Body of pancreas (tissue), 4 donors: ENCODE measurements around the gene SLC25A4. TPM values are rescaled to one million over a fixed set of nuclear protein-coding genes. Genes with fewer than 3 reads are reported as not detected.

Experiments used
- ATAC-seq: fragments of 150-250 bp; one replicate; pipeline ENCODE4 v1.9.1; 2016
- DNase-seq, 4 donors: peaks; one replicate each; pipeline ENCODE4 v3.0.0-alpha.2; 2019
- H3K27ac ChIP-seq, 4 donors: fragments of 200-600 bp; sonication (generic); 1 replicate in 3 of 4; 2 replicates in 1 of 4; pipeline versions ENCODE4 v1.5.1 to v1.6.1; 2016 to 2019; ENCODE audit warnings: mild to moderate bottlenecking in 1 of 4, mixed read lengths in 1 of 4, moderate library complexity in 1 of 4
- H3K27me3 ChIP-seq, 2 donors: fragments of 200-600 bp; sonication (generic); one replicate each; pipeline ENCODE4 v1.6.0; 2016; ENCODE audit warnings: mild to moderate bottlenecking in 1 of 2
- H3K36me3 ChIP-seq, 2 donors: fragments of 200-600 bp; sonication (generic); replicated peaks in 1 of 2; 2 replicates each; pipeline ENCODE4 v1.5.1; 2016; ENCODE audit warnings: low read depth in 2 of 2; ENCODE audit not compliant: insufficient read depth in 1 of 2
- H3K4me1 ChIP-seq: fragments of 200-600 bp; sonication (generic); one replicate; pipeline ENCODE4 v1.6.0; 2016
- H3K4me3 ChIP-seq, 2 donors: fragments of 200-600 bp; sonication (generic); 1 replicate in 1 of 2; 2 replicates in 1 of 2; pipeline ENCODE4 v1.5.1; 2016 to 2019
- H3K9me3 ChIP-seq, 3 donors: fragments of 200-600 bp; sonication (generic); 1 replicate in 2 of 3; 2 replicates in 1 of 3; pipeline ENCODE4 v1.5.1; 2016
- POLR2A ChIP-seq, 3 donors: fragments of 450-650 bp; IDR thresholded peaks; one replicate each; pipeline ENCODE4 v1.6.1; 2016; ENCODE audit warnings: antibody characterized with exemption in 3 of 3, mild to moderate bottlenecking in 2 of 3
- WGBS, 2 donors: methylation state at CpG; one replicate each; pipeline ENCODE4 v1.1.5; 2017; 5-methylcytosine and 5-hydroxymethylcytosine counted together
- intact Hi-C: fragments of 100-400 bp; cut with DNase I; formaldehyde crosslinking; loops from one replicate; pipeline ENCODE4 v1.15.1; 2023
- total RNA-seq, 2 donors: library from RNA; depleted of rRNA; stranded (reverse); fragments of >200 nt; gene quantifications; one replicate each; pipeline ENCODE4 v1.1.0, GENCODE V29; 2016
- TF ChIP-seq, protein P1 (sequence below), 7 experiments: fragments of 450-650 bp in 4 of 7; fragments of 200-600 bp in 3 of 7; sonication (generic) in 3 of 7; IDR thresholded peaks; one replicate each; pipeline ENCODE4 v1.5.1; 2016 to 2019; ENCODE audit warnings: antibody characterized with exemption in 7 of 7

Gene SLC25A4
- total RNA-seq, 2 donors from 2014 or later, result 11.7 to 21.8 TPM

DNA sequence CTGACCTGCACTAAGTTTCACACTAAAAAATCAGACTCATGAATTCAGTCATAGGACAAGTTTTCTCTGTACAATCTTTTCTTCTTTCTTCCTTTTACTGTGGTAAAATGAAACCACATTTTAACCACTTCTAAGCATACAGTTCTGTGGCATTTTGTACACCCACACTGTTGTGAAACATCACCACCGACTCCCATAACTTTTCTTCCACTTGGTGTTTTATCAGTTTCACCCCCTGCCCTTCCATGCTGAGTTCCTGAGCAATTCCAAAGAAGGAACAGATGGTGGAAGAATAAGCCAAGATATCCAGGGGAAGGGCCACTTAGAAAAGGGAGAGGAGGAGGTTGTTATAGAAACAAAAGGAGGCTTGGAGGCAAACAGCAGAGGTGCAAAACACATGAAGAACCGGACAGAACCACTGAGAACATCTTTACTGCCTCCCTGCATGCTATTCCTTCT, 22.6 kb downstream of the SLC25A4 start:
- no peaks in the 10 kb centered on the region for H3K27me3 ChIP-seq
- TF ChIP-seq, protein P1, sequence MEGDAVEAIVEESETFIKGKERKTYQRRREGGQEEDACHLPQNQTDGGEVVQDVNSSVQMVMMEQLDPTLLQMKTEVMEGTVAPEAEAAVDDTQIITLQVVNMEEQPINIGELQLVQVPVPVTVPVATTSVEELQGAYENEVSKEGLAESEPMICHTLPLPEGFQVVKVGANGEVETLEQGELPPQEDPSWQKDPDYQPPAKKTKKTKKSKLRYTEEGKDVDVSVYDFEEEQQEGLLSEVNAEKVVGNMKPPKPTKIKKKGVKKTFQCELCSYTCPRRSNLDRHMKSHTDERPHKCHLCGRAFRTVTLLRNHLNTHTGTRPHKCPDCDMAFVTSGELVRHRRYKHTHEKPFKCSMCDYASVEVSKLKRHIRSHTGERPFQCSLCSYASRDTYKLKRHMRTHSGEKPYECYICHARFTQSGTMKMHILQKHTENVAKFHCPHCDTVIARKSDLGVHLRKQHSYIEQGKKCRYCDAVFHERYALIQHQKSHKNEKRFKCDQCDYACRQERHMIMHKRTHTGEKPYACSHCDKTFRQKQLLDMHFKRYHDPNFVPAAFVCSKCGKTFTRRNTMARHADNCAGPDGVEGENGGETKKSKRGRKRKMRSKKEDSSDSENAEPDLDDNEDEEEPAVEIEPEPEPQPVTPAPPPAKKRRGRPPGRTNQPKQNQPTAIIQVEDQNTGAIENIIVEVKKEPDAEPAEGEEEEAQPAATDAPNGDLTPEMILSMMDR (IDR thresholded peaks at IDR 0.05), result no peak
- TF ChIP-seq POLR2A (IDR thresholded peaks at IDR 0.05), result no peak
- intact Hi-C loops, result no loop called here
- no peak overlapping the region for H3K4me3 ChIP-seq
- H3K9me3 ChIP-seq, result no peaks in the 10 kb centered on the region
- no peaks in the 10 kb centered on the region for H3K4me1 ChIP-seq
- H3K27ac ChIP-seq, result no peak overlapping the region
- 63 to 67% methylated on average over 2 of the region's 2 CpGs for WGBS, 2 donors
- no peak for DNase-seq
- no peak for ATAC-seq
- peaks cover 0 to 3% of the 10 kb centered on the region in 2 donors for H3K36me3 ChIP-seq

DNA sequence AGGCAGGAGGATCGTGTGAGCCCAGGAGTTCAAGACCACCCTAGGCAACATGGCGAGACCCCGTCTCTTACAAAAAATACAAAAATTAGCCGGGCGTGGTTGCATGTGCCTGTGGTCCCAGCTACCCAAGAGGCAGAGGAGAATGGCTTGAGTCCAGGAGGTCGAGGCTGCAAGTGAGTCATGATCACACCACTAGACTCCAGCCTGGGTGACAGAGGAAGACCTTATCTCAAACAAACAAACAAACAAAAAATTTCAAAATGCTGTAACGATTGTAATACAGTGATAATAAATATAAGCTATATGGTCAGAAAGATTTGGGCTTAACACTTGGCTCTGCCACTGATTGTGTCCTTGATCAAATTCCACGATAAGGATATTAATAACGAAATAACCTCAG, 24.2 kb downstream of the SLC25A4 start:
- TF ChIP-seq, protein P1 (IDR thresholded peaks at IDR 0.05), result no peak
- no peak for TF ChIP-seq POLR2A (IDR thresholded peaks at IDR 0.05)
- Histone ChIP-seq H3K4me1 (no peaks in the 10 kb centered on the region), H3K4me3 (no peak overlapping the region), H3K27me3 (no peaks in the 10 kb centered on the region), H3K9me3 (no peaks in the 10 kb centered on the region), H3K27ac (no peak overlapping the region), H3K36me3 (peaks cover 0 to 3% of the 10 kb centered on the region in 2 donors)
- ATAC-seq (no peak), DNase-seq (no peak)
- intact Hi-C loops, result no loop called here
- 73 to 75% methylated on average over 9 of the region's 9 CpGs for WGBS, 2 donors

DNA sequence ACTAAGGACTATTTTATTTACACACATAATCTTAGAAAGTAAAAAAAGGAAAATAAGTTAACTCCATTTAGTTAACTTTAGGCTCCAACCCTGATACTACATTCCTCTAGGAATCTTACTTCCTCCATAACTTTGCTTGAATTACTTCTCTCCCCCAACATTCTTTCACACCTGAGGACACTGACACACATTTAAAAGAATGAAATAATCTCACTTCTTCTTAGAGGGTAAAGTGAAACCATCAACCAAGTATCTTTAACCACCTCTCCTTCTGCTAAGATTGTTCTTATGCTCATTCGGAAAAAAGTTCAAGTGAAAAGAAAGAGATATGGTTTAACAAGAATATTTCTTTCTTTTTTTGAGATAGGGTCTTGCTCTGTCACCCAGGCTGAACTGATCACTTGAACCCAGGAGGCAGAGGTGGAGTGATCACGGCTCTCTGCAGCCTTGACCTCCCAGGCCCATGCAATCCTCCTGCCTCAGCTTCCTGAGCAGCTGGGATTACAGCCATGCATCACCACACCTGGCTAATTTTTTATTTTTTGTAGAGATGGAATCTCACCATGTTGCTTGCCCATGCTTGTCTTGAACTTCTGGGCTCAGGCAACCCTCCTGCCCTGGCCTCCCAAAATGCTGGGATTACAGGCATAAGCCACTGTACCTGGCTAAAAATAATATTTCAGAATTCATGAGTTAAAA, 28.5 kb downstream of the SLC25A4 start:
- DNase-seq, result no peak
- intact Hi-C loops, result no loop called here

DNA sequence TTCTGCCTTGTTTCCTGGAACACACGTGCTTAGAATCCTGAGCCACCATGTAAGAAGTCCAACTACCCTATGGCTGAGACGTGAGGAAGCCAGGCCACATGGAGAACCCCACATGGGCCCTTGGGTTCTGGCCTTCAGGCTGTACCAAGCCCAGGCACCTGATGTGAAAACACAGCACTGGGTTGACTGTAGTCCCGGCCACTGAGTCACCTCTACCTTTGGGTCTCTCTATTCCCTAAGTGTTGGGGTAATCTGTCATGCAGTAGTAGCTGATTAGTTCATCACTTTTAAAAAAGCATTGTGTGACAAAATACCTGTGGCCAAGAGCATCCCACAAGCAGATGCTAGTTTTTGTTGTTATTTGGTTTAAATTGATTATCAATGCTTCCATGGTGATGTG, 36.4 kb downstream of the SLC25A4 start:
- TF ChIP-seq, protein P1 (IDR thresholded peaks at IDR 0.05), result no peak
- TF ChIP-seq POLR2A (IDR thresholded peaks at IDR 0.05), result no peak
- Histone ChIP-seq H3K9me3 (no peaks in the 10 kb centered on the region), H3K4me1 (no peaks in the 10 kb centered on the region), H3K4me3 (no peak overlapping the region), H3K27ac (no peak overlapping the region), H3K27me3 (no peaks in the 10 kb centered on the region), H3K36me3 (no peaks in the 10 kb centered on the region)
- DNase-seq (no peak), ATAC-seq (no peak)
- intact Hi-C loops, result no loop called here
- WGBS, 2 donors, result 73 to 94% methylated on average over 3 of the region's 3 CpGs

More for the DNA sequence above, 28.5 kb downstream of the SLC25A4 start:
- 89 to 92% methylated on average over 2 of the region's 2 CpGs for WGBS, 2 donors
- no peak for ATAC-seq
- Histone ChIP-seq H3K9me3 (no peaks in the 10 kb centered on the region), H3K4me1 (no peaks in the 10 kb centered on the region), H3K36me3 (peaks cover 0 to 3% of the 10 kb centered on the region in 2 donors), H3K4me3 (no peak overlapping the region), H3K27ac (no peak overlapping the region), H3K27me3 (no peaks in the 10 kb centered on the region)
- TF ChIP-seq POLR2A (IDR thresholded peaks at IDR 0.05), result no peak
- TF ChIP-seq, protein P1 (IDR thresholded peaks at IDR 0.05), result no peak

DNA sequence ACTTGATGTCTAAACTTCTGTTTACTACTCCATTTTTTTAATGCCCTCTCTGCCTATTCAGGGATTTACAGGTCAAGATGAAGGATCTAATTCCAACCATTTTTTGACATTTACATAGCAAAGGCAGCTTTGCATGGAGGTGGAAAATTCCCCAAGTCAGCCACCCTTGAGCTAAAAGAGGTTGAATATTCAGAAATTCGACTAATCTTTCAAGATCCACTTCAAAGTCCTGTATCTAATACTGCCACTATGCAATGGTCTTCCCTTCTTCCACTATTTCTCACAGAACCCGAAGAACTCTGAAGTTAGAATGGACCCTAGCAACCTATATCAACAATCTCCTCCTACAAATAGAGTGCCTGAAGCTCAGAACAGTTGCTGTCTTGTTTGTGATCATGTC, 39.2 kb downstream of the SLC25A4 start:
- TF ChIP-seq POLR2A (IDR thresholded peaks at IDR 0.05), result no peak
- TF ChIP-seq, protein P1 (IDR thresholded peaks at IDR 0.05), result no peak
- 67 to 70% methylated on average over 2 of the region's 2 CpGs for WGBS, 2 donors
- H3K4me3 ChIP-seq, result no peak overlapping the region
- no peaks in the 10 kb centered on the region for H3K9me3 ChIP-seq
- no peaks in the 10 kb centered on the region for H3K36me3 ChIP-seq
- H3K27me3 ChIP-seq, result no peaks in the 10 kb centered on the region
- no peaks in the 10 kb centered on the region for H3K4me1 ChIP-seq
- DNase-seq (no peak), ATAC-seq (no peak)
- H3K27ac ChIP-seq, result no peak overlapping the region
- intact Hi-C loops, result no loop called here
